Stimulated activated memory B cell treated with anti-CD40 and anti-IgM and Interleukin-4, amounts not matched to agents 10 μg/mL and 1 μg/mL and 100 μg/mL, for 72 hours (primary cell): ENCODE results near the gene FADS6.
"Not testable (repeated sequence)": the region's sequence is repeated elsewhere in the genome, so short reads cannot be mapped to it uniquely, and the experiment has no call there.

Experiments used
- ATAC-seq: fragments of 150-1000 bp; cut with Tn5 transposase; 2 replicates; pipeline ENCODE4 v1.10.0; 2021
- H3K27ac Mint-ChIP-seq: one replicate; pipeline ENCODE4 v1.8.0; 2022; ENCODE audit warnings: mild to moderate bottlenecking, mixed read lengths
- H3K27me3 Mint-ChIP-seq: one replicate; pipeline ENCODE4 v1.8.0; 2022; ENCODE audit warnings: mixed read lengths
- H3K36me3 Mint-ChIP-seq: one replicate; pipeline ENCODE4 v1.8.0; 2022; ENCODE audit warnings: mixed read lengths
- H3K4me1 Mint-ChIP-seq: one replicate; pipeline ENCODE4 v1.8.0; 2022; ENCODE audit warnings: mixed read lengths
- H3K4me3 Mint-ChIP-seq: one replicate; pipeline ENCODE4 v1.8.0; 2022; ENCODE audit warnings: mild to moderate bottlenecking, moderate library complexity, mixed read lengths
- H3K9me3 Mint-ChIP-seq: one replicate; pipeline ENCODE4 v1.8.0; 2022; ENCODE audit warnings: mixed read lengths

FADS6 gene

GRCh38 chr17:74870512-74870911 is 22.9 kb downstream of the FADS6 start:
- ATAC-seq, result no peak
- Mint-ChIP-seq H3K27ac (no peak overlapping the region), H3K4me1 (peaks cover 30% of the 10 kb centered on the region), H3K4me3 (no peak overlapping the region), H3K36me3 (no peaks in the 10 kb centered on the region), H3K9me3 (no peaks in the 10 kb centered on the region), H3K27me3 (no peaks in the 10 kb centered on the region)

GRCh38 chr17:74870028-74870427 is 23.4 kb downstream of the FADS6 start:
- H3K27ac Mint-ChIP-seq, H3K4me3 Mint-ChIP-seq, H3K36me3 Mint-ChIP-seq, H3K27me3 Mint-ChIP-seq, H3K9me3 Mint-ChIP-seq, ATAC-seq: not testable (repeated sequence)
- H3K4me1 Mint-ChIP-seq, result peaks cover 33% of the 10 kb centered on the region

- H3K36me3 Mint-ChIP-seq, result no peaks in the 10 kb centered on the region
- H3K27ac Mint-ChIP-seq, result no peak overlapping the region
- peaks cover 35% of the 10 kb centered on the region for H3K4me1 Mint-ChIP-seq
- ATAC-seq, result no peak
- no peak overlapping the region for H3K4me3 Mint-ChIP-seq
- peaks cover under 1% of the 10 kb centered on the region for H3K27me3 Mint-ChIP-seq
- H3K9me3 Mint-ChIP-seq, result no peaks in the 10 kb centered on the region
Observed at GRCh38 chr17:74868908-74869255, 24.6 kb downstream of the FADS6 start.

GRCh38 chr17:74868251-74868907 is 25.1 kb downstream of the FADS6 start:
- H3K36me3 Mint-ChIP-seq, result no peaks in the 10 kb centered on the region
- peaks cover 5% of the 10 kb centered on the region for H3K27me3 Mint-ChIP-seq
- H3K4me3 Mint-ChIP-seq, result no peak overlapping the region
- H3K4me1 Mint-ChIP-seq, result peaks cover 31% of the 10 kb centered on the region
- no peaks in the 10 kb centered on the region for H3K9me3 Mint-ChIP-seq
- no peak for ATAC-seq
- H3K27ac Mint-ChIP-seq, result no peak overlapping the region

- no peaks in the 10 kb centered on the region for H3K9me3 Mint-ChIP-seq
- peaks cover 25% of the 10 kb centered on the region for H3K4me1 Mint-ChIP-seq
- H3K27ac Mint-ChIP-seq, result no peak overlapping the region
- H3K27me3 Mint-ChIP-seq, result peaks cover 24% of the 10 kb centered on the region
- H3K36me3 Mint-ChIP-seq, result no peaks in the 10 kb centered on the region
- no peak for ATAC-seq
- no peak overlapping the region for H3K4me3 Mint-ChIP-seq
Observed at GRCh38 chr17:74866198-74866835, 27.1 kb downstream of the FADS6 start.

- no peaks in the 10 kb centered on the region for H3K36me3 Mint-ChIP-seq
- no peaks in the 10 kb centered on the region for H3K9me3 Mint-ChIP-seq
- H3K4me1 Mint-ChIP-seq, result peaks cover 28% of the 10 kb centered on the region
- H3K4me3 Mint-ChIP-seq, result no peak overlapping the region
- no peak for ATAC-seq
- peak overlapping the region; percentile 26 for H3K27ac Mint-ChIP-seq
- H3K27me3 Mint-ChIP-seq, result peaks cover 31% of the 10 kb centered on the region
Observed at GRCh38 chr17:74865504-74866197, 27.8 kb downstream of the FADS6 start.

- Mint-ChIP-seq H3K9me3 (no peaks in the 10 kb centered on the region), H3K4me3 (no peak overlapping the region), H3K27ac (peak overlapping the region; percentile 2), H3K4me1 (peaks cover 35% of the 10 kb centered on the region), H3K27me3 (peaks cover 38% of the 10 kb centered on the region), H3K36me3 (no peaks in the 10 kb centered on the region)
- ATAC-seq, result peak; percentile 60
Observed at GRCh38 chr17:74864866-74865395, 28.5 kb downstream of the FADS6 start.

- Mint-ChIP-seq H3K4me3 (no peak overlapping the region), H3K4me1 (peaks cover 32% of the 10 kb centered on the region), H3K27ac (peak overlapping the region; percentile 2), H3K9me3 (no peaks in the 10 kb centered on the region), H3K27me3 (peaks cover 42% of the 10 kb centered on the region), H3K36me3 (no peaks in the 10 kb centered on the region)
- ATAC-seq, result no peak
Observed at GRCh38 chr17:74864297-74864865, 29.1 kb downstream of the FADS6 start.

- Mint-ChIP-seq H3K4me3 (no peak overlapping the region), H3K36me3 (no peaks in the 10 kb centered on the region), H3K27me3 (peaks cover 50% of the 10 kb centered on the region), H3K9me3 (no peaks in the 10 kb centered on the region), H3K4me1 (peaks cover 36% of the 10 kb centered on the region), H3K27ac (no peak overlapping the region)
- no peak for ATAC-seq
Observed at GRCh38 chr17:74863420-74864296, 29.8 kb downstream of the FADS6 start.

GRCh38 chr17:74862919-74863318 is 30.5 kb downstream of the FADS6 start:
- Mint-ChIP-seq H3K9me3 (no peaks in the 10 kb centered on the region), H3K27ac (no peak overlapping the region), H3K4me3 (no peak overlapping the region), H3K36me3 (no peaks in the 10 kb centered on the region), H3K4me1 (peaks cover 36% of the 10 kb centered on the region), H3K27me3 (peaks cover 57% of the 10 kb centered on the region)
- no peak for ATAC-seq

GRCh38 chr17:74862108-74862901 is 31.1 kb downstream of the FADS6 start:
- H3K4me3 Mint-ChIP-seq, result peak overlapping the region; percentile 38
- no peaks in the 10 kb centered on the region for H3K9me3 Mint-ChIP-seq
- H3K27me3 Mint-ChIP-seq, result peaks cover 63% of the 10 kb centered on the region
- no peak overlapping the region for H3K27ac Mint-ChIP-seq
- H3K36me3 Mint-ChIP-seq, result no peaks in the 10 kb centered on the region
- H3K4me1 Mint-ChIP-seq, result peaks cover 41% of the 10 kb centered on the region
- ATAC-seq, result peak; percentile 49

GRCh38 chr17:74861662-74862107 is 31.7 kb downstream of the FADS6 start:
- no peak for ATAC-seq
- peak overlapping the region; percentile 38 for H3K4me3 Mint-ChIP-seq
- H3K27ac Mint-ChIP-seq, result no peak overlapping the region
- no peaks in the 10 kb centered on the region for H3K36me3 Mint-ChIP-seq
- H3K4me1 Mint-ChIP-seq, result peaks cover 47% of the 10 kb centered on the region
- no peaks in the 10 kb centered on the region for H3K9me3 Mint-ChIP-seq
- H3K27me3 Mint-ChIP-seq, result peaks cover 69% of the 10 kb centered on the region

- peak overlapping the region; percentile 42 for H3K27ac Mint-ChIP-seq
- ATAC-seq, result no peak
- peaks cover 47% of the 10 kb centered on the region for H3K4me1 Mint-ChIP-seq
- H3K36me3 Mint-ChIP-seq, result no peaks in the 10 kb centered on the region
- H3K4me3 Mint-ChIP-seq, result peak overlapping the region; percentile 41
- H3K9me3 Mint-ChIP-seq, result no peaks in the 10 kb centered on the region
- peaks cover 75% of the 10 kb centered on the region for H3K27me3 Mint-ChIP-seq
Observed at GRCh38 chr17:74860872-74861661, 32.4 kb downstream of the FADS6 start.
